ENCODE measurements around the gene FNDC4. TPM values are rescaled to one million over a fixed set of nuclear protein-coding genes. Genes with fewer than 3 reads are reported as not detected.
"Not testable (repeated sequence)": the region's sequence is repeated elsewhere in the genome, so short reads cannot be mapped to it uniquely, and the experiment has no call there.

Gene FNDC4, protein sequence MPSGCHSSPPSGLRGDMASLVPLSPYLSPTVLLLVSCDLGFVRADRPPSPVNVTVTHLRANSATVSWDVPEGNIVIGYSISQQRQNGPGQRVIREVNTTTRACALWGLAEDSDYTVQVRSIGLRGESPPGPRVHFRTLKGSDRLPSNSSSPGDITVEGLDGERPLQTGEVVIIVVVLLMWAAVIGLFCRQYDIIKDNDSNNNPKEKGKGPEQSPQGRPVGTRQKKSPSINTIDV
- polyA plus RNA-seq (2013, experiment 1 of 2), result 8.1 TPM
- 10.7 TPM for polyA plus RNA-seq (2013, experiment 2 of 2)

DNA sequence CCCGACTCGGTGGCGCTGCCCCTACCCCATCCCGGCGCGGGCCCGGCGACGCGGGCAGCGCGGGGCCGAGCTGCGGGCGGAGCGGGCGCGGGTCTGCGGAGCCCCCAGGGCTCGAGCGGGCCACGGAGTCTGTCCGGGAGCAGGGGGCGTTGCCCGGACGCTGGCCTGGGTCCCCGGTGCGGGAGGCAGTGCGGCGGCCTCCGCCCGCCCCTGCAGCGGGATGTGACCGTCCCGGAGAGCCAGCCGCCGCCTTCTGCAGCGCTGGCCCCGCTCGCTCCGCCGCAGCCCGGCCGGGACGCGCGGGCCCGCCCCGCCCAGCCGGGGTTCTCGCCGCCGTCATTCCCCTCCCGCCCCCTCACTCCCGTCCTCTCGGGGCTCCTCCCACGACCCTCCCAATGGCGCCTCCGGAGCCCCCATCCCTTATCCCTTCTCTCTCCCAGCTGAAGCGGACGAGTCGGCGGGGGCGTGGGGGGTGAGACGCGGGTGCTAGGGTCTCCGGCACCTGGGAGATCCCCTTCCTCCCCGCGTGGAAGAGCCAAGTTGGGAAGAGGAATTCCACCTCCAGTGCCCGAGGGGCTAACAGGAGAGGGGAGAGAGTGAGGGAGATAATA is at the start of gene FNDC4:
Gene FNDC4, minus strand, starts transcription at position 257 of the 611 bp plus-strand sequence. CDS start 521 bp downstream, outside the sequence.
- H3K4me3 ChIP-seq (ENCODE audit: low read length), result peak within 1 kb of the TSS; percentile 84

DNA sequence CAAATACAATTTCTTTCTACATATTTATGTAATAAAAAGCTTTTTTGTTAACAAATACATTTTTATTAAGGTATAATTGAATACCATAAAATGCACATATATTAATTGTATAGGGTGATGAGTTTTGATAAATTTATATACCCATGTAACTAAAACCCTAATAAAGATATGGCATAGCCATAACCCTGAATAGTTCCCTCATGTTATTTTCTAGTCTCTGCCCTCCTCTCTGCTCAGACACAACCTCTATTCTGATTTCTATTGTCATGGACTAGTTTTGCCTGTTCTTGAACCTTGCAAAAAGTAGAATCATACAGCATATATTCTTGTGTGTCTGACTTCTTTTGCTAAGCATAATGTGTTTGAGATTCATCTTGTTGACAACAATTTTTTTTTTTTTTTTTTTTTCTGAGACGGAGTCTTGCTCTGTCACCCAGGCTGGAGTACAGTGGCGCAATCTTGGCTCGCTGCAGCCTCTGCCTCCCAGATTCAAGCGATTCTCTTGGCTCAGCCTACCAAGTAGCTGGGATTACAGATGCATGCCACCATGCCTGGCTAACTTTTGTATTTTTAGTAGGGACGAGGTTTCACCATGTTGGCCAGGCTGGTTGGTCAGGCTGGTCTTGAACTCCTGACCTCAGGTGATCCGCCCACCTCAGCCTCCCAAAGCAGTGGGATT is 49.3 kb upstream of the FNDC4 start:
- Histone ChIP-seq H3K9me3 (ENCODE audit: insufficient read depth, low read depth, low read length) (peaks cover 6% of the 10 kb centered on the region; the same call in 1 of the 2 replicates), H3K36me3 (ENCODE audit: insufficient read depth, low read length) (no peaks in the 10 kb centered on the region), H3K27me3 (ENCODE audit: insufficient read depth, low read length) (no peaks in the 10 kb centered on the region), H3K27ac (ENCODE audit: low read depth, low read length) (no peak overlapping the region), H3K9ac (ENCODE audit: low read depth, low read length) (no peak overlapping the region), H3K4me1 (ENCODE audit: insufficient read depth, low read length) (no peaks in the 10 kb centered on the region), H3K4me3 (ENCODE audit: low read length) (no peak overlapping the region)
- WGBS, result 98% methylated on average over 6 of the region's 6 CpGs

More for the DNA sequence above, at the start of gene FNDC4:
- H3K9ac ChIP-seq (ENCODE audit: low read depth, low read length), result peak within 1 kb of the TSS; percentile 70
- H3K4me1 ChIP-seq (ENCODE audit: insufficient read depth, low read length), result no peaks in the 10 kb centered on the region; the same call in 1 of the 2 replicates
- H3K36me3 ChIP-seq (ENCODE audit: insufficient read depth, low read length), result no peaks in the 10 kb centered on the region
- WGBS, result under 1% methylated on average over 65 of the region's 70 CpGs
- H3K27ac ChIP-seq (ENCODE audit: low read depth, low read length), result no peak within 1 kb of the TSS
- H3K27me3 ChIP-seq (ENCODE audit: insufficient read depth, low read length), result peaks cover 48% of the 10 kb centered on the region
- no peaks in the 10 kb centered on the region for H3K9me3 ChIP-seq (ENCODE audit: insufficient read depth, low read depth, low read length)

DNA sequence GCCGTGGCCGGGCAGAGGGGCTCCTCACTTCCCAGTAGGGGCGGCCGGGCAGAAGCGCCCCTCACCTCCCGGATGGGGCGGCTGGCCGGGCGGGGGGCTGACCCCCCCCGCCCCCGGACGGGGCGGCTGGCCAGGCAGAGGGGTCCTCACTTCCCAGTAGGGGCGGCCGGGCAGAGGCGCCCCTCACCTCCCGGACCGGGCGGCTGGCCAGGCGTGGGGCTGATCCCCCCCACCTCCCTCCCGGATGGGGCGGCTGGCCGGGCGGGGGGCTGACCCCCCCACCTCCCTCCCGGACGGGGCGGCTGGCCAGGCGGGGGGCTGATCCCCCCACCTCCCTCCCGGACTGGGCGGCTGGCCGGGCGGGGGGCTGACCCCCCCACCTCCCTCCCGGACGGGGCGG is 44.6 kb upstream of the FNDC4 start:
- not testable (repeated sequence) for H3K9ac ChIP-seq (ENCODE audit: low read depth, low read length); H3K36me3 ChIP-seq (ENCODE audit: insufficient read depth, low read length); H3K4me1 ChIP-seq (ENCODE audit: insufficient read depth, low read length); H3K9me3 ChIP-seq (ENCODE audit: insufficient read depth, low read depth, low read length); H3K4me3 ChIP-seq (ENCODE audit: low read length); H3K27me3 ChIP-seq (ENCODE audit: insufficient read depth, low read length); H3K27ac ChIP-seq (ENCODE audit: low read depth, low read length)
- WGBS, result 88% methylated on average over 13 of the region's 35 CpGs

DNA sequence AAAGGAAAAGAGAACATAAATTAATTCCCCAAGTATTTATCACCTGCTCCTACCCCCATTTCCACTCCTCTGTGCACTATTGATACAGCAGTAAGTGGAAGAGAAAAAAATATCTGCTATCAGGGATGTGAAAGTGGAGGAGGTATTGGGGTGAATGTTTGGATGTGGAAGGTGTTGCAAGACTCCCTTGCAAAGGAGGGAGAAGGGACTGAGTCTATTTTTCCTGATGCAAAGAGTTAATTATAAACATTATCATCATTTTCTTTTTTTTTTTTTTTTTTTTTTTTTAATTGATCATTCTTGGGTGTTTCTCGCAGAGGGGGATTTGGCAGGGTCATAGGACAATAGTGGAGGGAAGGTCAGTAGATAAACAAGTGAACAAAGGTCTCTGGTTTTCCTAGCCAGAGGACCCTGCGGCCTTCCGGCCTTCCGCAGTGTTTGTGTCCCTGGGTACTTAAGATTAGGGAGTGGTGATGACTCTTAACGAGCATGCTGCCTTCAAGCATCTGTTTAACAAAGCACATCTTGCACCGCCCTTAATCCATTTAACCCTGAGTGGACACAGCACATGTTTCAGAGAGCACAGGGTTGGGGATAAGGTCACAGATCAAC is 43.9 kb upstream of the FNDC4 start:
- H3K36me3 ChIP-seq (ENCODE audit: insufficient read depth, low read length); H3K9ac ChIP-seq (ENCODE audit: low read depth, low read length); H3K27me3 ChIP-seq (ENCODE audit: insufficient read depth, low read length); H3K4me1 ChIP-seq (ENCODE audit: insufficient read depth, low read length); H3K27ac ChIP-seq (ENCODE audit: low read depth, low read length); H3K4me3 ChIP-seq (ENCODE audit: low read length); H3K9me3 ChIP-seq (ENCODE audit: insufficient read depth, low read depth, low read length): not testable (repeated sequence)
- no CpG with 5 or more reads among the region's 6 CpGs for WGBS

DNA sequence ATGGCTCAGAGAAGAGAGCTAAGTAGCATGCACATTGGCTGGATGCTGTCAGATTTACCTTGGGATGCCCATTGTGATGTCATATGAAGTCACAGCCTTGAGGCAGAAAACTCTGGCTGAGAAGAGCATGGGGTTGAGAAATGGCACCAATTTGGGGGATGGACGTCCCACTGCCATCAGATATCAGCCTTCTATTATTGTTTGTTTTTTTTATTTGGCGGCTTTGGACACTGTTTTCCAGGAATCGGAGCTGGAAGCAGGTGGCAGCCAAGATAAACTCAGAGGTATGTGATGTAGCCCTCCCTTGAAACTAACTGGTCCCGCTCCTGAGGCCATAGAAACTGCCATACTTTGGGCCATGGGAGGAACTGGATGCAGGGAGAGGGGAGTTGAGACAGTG is 42.3 kb upstream of the FNDC4 start:
- 85% methylated on average over 4 of the region's 4 CpGs for WGBS
- Histone ChIP-seq H3K9me3 (ENCODE audit: insufficient read depth, low read depth, low read length) (no peaks in the 10 kb centered on the region), H3K27ac (ENCODE audit: low read depth, low read length) (no peak overlapping the region), H3K9ac (ENCODE audit: low read depth, low read length) (no peak overlapping the region), H3K4me3 (ENCODE audit: low read length) (no peak overlapping the region), H3K36me3 (ENCODE audit: insufficient read depth, low read length) (no peaks in the 10 kb centered on the region), H3K27me3 (ENCODE audit: insufficient read depth, low read length) (no peaks in the 10 kb centered on the region), H3K4me1 (ENCODE audit: insufficient read depth, low read length) (no peaks in the 10 kb centered on the region)

DNA sequence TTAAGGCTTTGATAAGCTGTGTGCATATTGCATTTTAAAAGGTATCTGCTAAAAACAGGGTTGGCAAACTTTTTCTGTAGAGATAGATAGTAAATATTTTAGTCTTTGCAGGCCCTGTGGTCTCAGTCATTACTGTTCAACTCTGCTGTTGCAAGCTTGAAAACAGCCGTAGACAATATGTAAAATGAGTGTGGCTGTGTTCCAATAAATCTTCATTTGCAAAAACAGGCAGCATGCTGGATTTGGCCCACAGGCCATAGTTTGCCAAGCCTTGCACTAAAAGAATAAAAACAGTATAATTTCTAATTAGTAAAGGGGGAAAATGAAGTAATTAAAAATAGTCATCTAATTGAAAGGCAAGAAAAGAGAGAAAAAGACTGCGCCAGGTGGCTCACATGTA is 37.0 kb upstream of the FNDC4 start:
- no peak overlapping the region for H3K4me3 ChIP-seq (ENCODE audit: low read length)
- no peaks in the 10 kb centered on the region for H3K27me3 ChIP-seq (ENCODE audit: insufficient read depth, low read length)
- WGBS, result 94% methylated on average over 2 of the region's 2 CpGs
- H3K9me3 ChIP-seq (ENCODE audit: insufficient read depth, low read depth, low read length), result no peaks in the 10 kb centered on the region
- no peak overlapping the region for H3K9ac ChIP-seq (ENCODE audit: low read depth, low read length)
- H3K4me1 ChIP-seq (ENCODE audit: insufficient read depth, low read length), result no peaks in the 10 kb centered on the region
- H3K27ac ChIP-seq (ENCODE audit: low read depth, low read length), result no peak overlapping the region
- no peaks in the 10 kb centered on the region for H3K36me3 ChIP-seq (ENCODE audit: insufficient read depth, low read length)

DNA sequence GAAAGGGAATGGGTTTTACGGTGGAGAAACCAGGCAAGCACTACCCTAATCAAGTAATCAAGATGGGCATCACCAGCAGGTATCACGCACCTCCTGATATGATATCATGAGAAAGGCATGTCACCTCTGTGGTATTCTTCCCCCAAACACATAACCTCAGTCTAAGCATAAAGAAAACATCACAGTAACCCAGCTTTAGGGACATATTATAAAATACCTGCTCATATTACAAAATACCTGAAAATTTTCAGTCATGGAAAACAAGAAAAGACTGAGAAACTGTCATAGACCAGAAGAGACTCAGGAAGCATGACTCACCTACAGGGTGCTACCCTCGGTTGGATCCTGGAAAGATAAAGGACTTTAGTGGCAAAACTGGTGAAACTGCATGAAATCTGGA is 32.2 kb upstream of the FNDC4 start:
- no peak overlapping the region for H3K4me3 ChIP-seq (ENCODE audit: low read length)
- H3K27me3 ChIP-seq (ENCODE audit: insufficient read depth, low read length), result no peaks in the 10 kb centered on the region
- no peak overlapping the region for H3K27ac ChIP-seq (ENCODE audit: low read depth, low read length)
- no peaks in the 10 kb centered on the region for H3K9me3 ChIP-seq (ENCODE audit: insufficient read depth, low read depth, low read length)
- H3K4me1 ChIP-seq (ENCODE audit: insufficient read depth, low read length), result no peaks in the 10 kb centered on the region
- WGBS, result 77% methylated on average over 3 of the region's 3 CpGs
- H3K9ac ChIP-seq (ENCODE audit: low read depth, low read length), result no peak overlapping the region
- no peaks in the 10 kb centered on the region for H3K36me3 ChIP-seq (ENCODE audit: insufficient read depth, low read length)

DNA sequence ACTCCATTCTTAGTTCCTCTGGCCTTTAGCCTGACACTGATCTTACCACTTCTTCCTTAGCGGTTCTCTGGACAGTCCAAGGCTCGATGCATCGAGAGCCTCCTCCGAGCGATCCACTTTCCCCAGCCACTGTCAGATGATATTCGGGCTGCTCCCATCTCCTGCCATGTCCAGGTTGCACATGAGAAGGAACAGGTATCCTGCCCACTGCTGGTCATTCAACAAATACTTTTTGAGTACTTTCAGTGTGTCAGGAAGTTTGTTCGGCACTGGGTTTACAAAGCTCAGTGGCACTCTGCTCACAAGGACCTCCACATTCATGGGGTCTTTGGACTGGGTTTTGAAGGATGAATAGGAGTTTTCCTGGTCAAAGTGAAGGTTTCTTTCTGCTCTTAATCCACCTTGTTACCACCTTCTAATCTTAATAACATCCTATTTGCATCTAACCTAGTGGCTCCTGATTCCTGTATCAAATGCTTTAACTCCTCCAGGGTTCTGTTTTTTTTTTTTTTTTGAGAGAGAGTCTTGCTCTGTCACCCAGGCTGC is 27.5 kb upstream of the FNDC4 start:
- 94% methylated on average over 7 of the region's 7 CpGs for WGBS
- no peak overlapping the region for H3K9ac ChIP-seq (ENCODE audit: low read depth, low read length)

DNA sequence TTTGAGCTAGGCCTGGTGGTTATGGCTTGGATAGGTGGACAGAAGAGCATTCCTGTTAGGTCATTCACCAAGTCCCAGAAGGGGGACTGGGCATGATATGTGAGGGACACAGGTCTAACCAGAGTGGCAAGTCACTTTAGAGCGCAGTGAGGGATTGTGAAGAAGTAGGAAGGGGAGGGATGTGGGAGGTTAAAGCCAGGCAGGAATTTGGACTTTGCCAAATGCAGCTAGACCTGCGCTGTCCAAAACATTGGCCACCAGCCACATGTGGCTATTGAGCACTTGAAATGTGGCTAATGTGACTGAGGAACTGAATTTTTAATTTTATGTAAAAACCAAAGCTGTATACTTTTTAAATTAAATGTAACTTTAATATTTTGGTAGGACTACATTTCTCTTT is 25.3 kb upstream of the FNDC4 start:
- H3K9me3 ChIP-seq (ENCODE audit: insufficient read depth, low read depth, low read length), result no peaks in the 10 kb centered on the region
- H3K4me1 ChIP-seq (ENCODE audit: insufficient read depth, low read length), result no peaks in the 10 kb centered on the region
- H3K4me3 ChIP-seq (ENCODE audit: low read length), result no peak overlapping the region
- H3K9ac ChIP-seq (ENCODE audit: low read depth, low read length), result no peak overlapping the region
- H3K36me3 ChIP-seq (ENCODE audit: insufficient read depth, low read length), result no peaks in the 10 kb centered on the region
- H3K27me3 ChIP-seq (ENCODE audit: insufficient read depth, low read length), result no peaks in the 10 kb centered on the region
- whole genome bisulfite sequencing, result 94% methylated on average over 2 of the region's 2 CpGs
- no peak overlapping the region for H3K27ac ChIP-seq (ENCODE audit: low read depth, low read length)

More for the DNA sequence above, 27.5 kb upstream of the FNDC4 start:
- no peaks in the 10 kb centered on the region for H3K4me1 ChIP-seq (ENCODE audit: insufficient read depth, low read length)
- no peak overlapping the region for H3K4me3 ChIP-seq (ENCODE audit: low read length)
- H3K27ac ChIP-seq (ENCODE audit: low read depth, low read length), result no peak overlapping the region
- H3K9me3 ChIP-seq (ENCODE audit: insufficient read depth, low read depth, low read length), result no peaks in the 10 kb centered on the region
- H3K27me3 ChIP-seq (ENCODE audit: insufficient read depth, low read length), result no peaks in the 10 kb centered on the region
- no peaks in the 10 kb centered on the region for H3K36me3 ChIP-seq (ENCODE audit: insufficient read depth, low read length)

DNA sequence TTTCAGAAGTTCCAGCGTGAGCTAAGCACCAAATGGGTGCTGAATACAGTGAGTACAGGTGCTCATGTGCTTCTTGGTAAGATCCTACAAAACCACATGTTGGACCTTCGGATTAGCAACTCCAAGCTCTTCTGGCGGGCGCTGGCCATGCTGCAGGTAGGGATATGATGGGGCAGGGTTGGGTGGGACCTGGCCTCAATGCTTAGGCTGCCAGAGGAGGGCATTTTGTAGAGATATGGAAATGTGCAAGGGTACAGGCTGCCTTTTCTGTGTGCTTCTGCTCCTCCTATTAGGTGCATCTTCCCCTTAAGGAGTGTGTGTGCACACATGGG is 23.7 kb upstream of the FNDC4 start:
- H3K27ac ChIP-seq (ENCODE audit: low read depth, low read length), result no peak overlapping the region
- WGBS, result 91% methylated on average over 4 of the region's 4 CpGs
- no peak overlapping the region for H3K9ac ChIP-seq (ENCODE audit: low read depth, low read length)
- no peaks in the 10 kb centered on the region for H3K27me3 ChIP-seq (ENCODE audit: insufficient read depth, low read length)
- H3K9me3 ChIP-seq (ENCODE audit: insufficient read depth, low read depth, low read length), result no peaks in the 10 kb centered on the region
- H3K36me3 ChIP-seq (ENCODE audit: insufficient read depth, low read length), result no peaks in the 10 kb centered on the region
- H3K4me3 ChIP-seq (ENCODE audit: low read length), result no peak overlapping the region
- no peaks in the 10 kb centered on the region for H3K4me1 ChIP-seq (ENCODE audit: insufficient read depth, low read length)
